NT2/D1 (cell line): ENCODE results near the gene CDCA4.

Source experiments
- DNase-seq: peaks from one replicate; pipeline ENCODE4 v3.0.0-alpha.2; 2011; ENCODE audit warnings: low read depth, low spot score
- H3K27me3 ChIP-seq: 2 replicates; pipeline ENCODE4 v1.6.0; 2011; ENCODE audit warnings: mild to moderate bottlenecking; ENCODE audit not compliant: insufficient read length, insufficient read depth
- H3K36me3 ChIP-seq: 2 replicates; pipeline ENCODE4 v1.6.1; 2011; ENCODE audit warnings: mild to moderate bottlenecking, low read length, mixed read lengths; ENCODE audit not compliant: insufficient read depth, insufficient read length
- H3K4me1 ChIP-seq: 2 replicates; pipeline ENCODE4 v1.5.1; 2011; ENCODE audit not compliant: insufficient read depth, insufficient read length
- H3K4me3 ChIP-seq: 2 replicates; pipeline ENCODE4 v1.5.1; 2011; ENCODE audit warnings: low read depth; ENCODE audit not compliant: insufficient read length
- H3K9ac ChIP-seq: 2 replicates; pipeline ENCODE4 v1.6.0; 2011; ENCODE audit warnings: low read depth; ENCODE audit not compliant: insufficient read length
- H3K9me3 ChIP-seq: 2 replicates; pipeline ENCODE4 v1.5.1; 2011; ENCODE audit warnings: mild to moderate bottlenecking, low read length; ENCODE audit not compliant: insufficient read depth
- SUZ12 ChIP-seq: IDR thresholded peaks from 2 replicates; pipeline ENCODE4 v1.6.1; 2011; ENCODE audit not compliant: insufficient read length, insufficient read depth; ENCODE audit errors: extremely low read depth
- YY1 ChIP-seq: IDR thresholded peaks from 2 replicates; pipeline ENCODE4 v1.6.1; 2011; ENCODE audit not compliant: insufficient read length, insufficient read depth
- ZNF274 ChIP-seq: IDR thresholded peaks from 2 replicates; pipeline ENCODE4 v1.6.1; 2011; ENCODE audit warnings: mild to moderate bottlenecking, low read depth, low read length

The CDCA4 gene

GRCh38 chr14:105023791-105024480 lies 3.1 kb upstream of the CDCA4 start:
- no peak for DNase-seq

GRCh38 chr14:105023144-105023543 lies 2.3 kb upstream of the CDCA4 start:
- Histone ChIP-seq H3K9me3 (no peaks in the 10 kb centered on the region), H3K27me3 (no peaks in the 10 kb centered on the region), H3K4me3 (no peak overlapping the region), H3K36me3 (peaks cover 20% of the 10 kb centered on the region), H3K4me1 (peaks cover 2% of the 10 kb centered on the region), H3K9ac (no peak overlapping the region)
- TF ChIP-seq ZNF274 (no peak), SUZ12 (no peak), YY1 (no peak)
- DNase-seq = no peak

More at GRCh38 chr14:105023791-105024480, 3.1 kb upstream of the CDCA4 start:
- H3K9ac ChIP-seq = no peak overlapping the region
- H3K4me1 ChIP-seq = peaks cover 2% of the 10 kb centered on the region
- no peak overlapping the region for H3K4me3 ChIP-seq
- peaks cover 15% of the 10 kb centered on the region for H3K36me3 ChIP-seq
- H3K9me3 ChIP-seq = no peaks in the 10 kb centered on the region
- H3K27me3 ChIP-seq = no peaks in the 10 kb centered on the region
- TF ChIP-seq ZNF274 = no peak

GRCh38 chr14:105022276-105022670 lies 1.4 kb upstream of the CDCA4 start:
- TF ChIP-seq SUZ12 = no peak
- no peak for TF ChIP-seq YY1
- TF ChIP-seq ZNF274 = no peak
- Histone ChIP-seq H3K4me3 (peak overlapping the region; percentile 65), H3K4me1 (peaks cover 2% of the 10 kb centered on the region), H3K27me3 (no peaks in the 10 kb centered on the region), H3K36me3 (peaks cover 21% of the 10 kb centered on the region), H3K9me3 (no peaks in the 10 kb centered on the region), H3K9ac (peak overlapping the region; percentile 8)
- no peak for DNase-seq

GRCh38 chr14:105021656-105022275 lies 883 bp upstream of the CDCA4 start:
- peaks cover 2% of the 10 kb centered on the region for H3K4me1 ChIP-seq
- peak overlapping the region; percentile 65 for H3K4me3 ChIP-seq
- H3K27me3 ChIP-seq = no peaks in the 10 kb centered on the region
- peaks cover 21% of the 10 kb centered on the region for H3K36me3 ChIP-seq
- DNase-seq = peak; percentile 36
- H3K9me3 ChIP-seq = no peaks in the 10 kb centered on the region
- peak overlapping the region; percentile 94 for H3K9ac ChIP-seq
- no peak for TF ChIP-seq SUZ12
- no peak for TF ChIP-seq ZNF274
- TF ChIP-seq YY1 = no peak

- Histone ChIP-seq H3K36me3 (peaks cover 30% of the 10 kb centered on the region), H3K4me3 (peak overlapping the region; percentile 80), H3K4me1 (peaks cover 6% of the 10 kb centered on the region), H3K9ac (peak overlapping the region; percentile 94), H3K27me3 (no peaks in the 10 kb centered on the region), H3K9me3 (no peaks in the 10 kb centered on the region)
- DNase-seq = no peak
- TF ChIP-seq ZNF274 (no peak), SUZ12 (no peak), YY1 (no peak)
These were observed 745 bp downstream of the CDCA4 start for GRCh38 chr14:105019861-105020814.

GRCh38 chr14:105018414-105018813 lies 2.5 kb downstream of the CDCA4 start:
- Histone ChIP-seq H3K4me1 (peaks cover 6% of the 10 kb centered on the region), H3K27me3 (no peaks in the 10 kb centered on the region), H3K4me3 (no peak overlapping the region), H3K9ac (no peak overlapping the region), H3K9me3 (no peaks in the 10 kb centered on the region), H3K36me3 (peaks cover 32% of the 10 kb centered on the region)
- DNase-seq = no peak
- TF ChIP-seq ZNF274 (no peak), SUZ12 (no peak), YY1 (no peak)

GRCh38 chr14:105015905-105016304 lies 5.0 kb downstream of the CDCA4 start:
- Histone ChIP-seq H3K9ac (no peak overlapping the region), H3K4me1 (peaks cover 6% of the 10 kb centered on the region), H3K36me3 (peaks cover 48% of the 10 kb centered on the region), H3K27me3 (no peaks in the 10 kb centered on the region), H3K4me3 (no peak overlapping the region), H3K9me3 (no peaks in the 10 kb centered on the region)
- no peak for DNase-seq
- TF ChIP-seq SUZ12 (no peak), YY1 (no peak), ZNF274 (no peak)
